Calu3 (cell line): ENCODE measurements around the gene ERN1. TPM values are rescaled to one million over a fixed set of nuclear protein-coding genes. Genes with fewer than 3 reads are reported as not detected.

Experiments used
- BruUV-seq: library from RNA; stranded (reverse); fragments of 400-500 nt; replicated peaks from 2 replicates; lab custom pipeline; 2021; lab: Mats Ljungman, UMichigan
- CTCF ChIA-PET: fragments of 300-600 bp; sonication (Branson Sonifier 250); formaldehyde crosslinking; loops from one replicate; lab custom pipeline; 2022; ENCODE audit warnings: antibody characterized with exemption; lab: Charles Lee
- DNase-seq: peaks from one replicate; pipeline ENCODE4 v3.0.0; 2022
- H3K27ac Mint-ChIP-seq: one replicate; pipeline ENCODE4 v1.8.0; 2022; ENCODE audit warnings: mixed read lengths; ENCODE audit not compliant: unreplicated experiment
- H3K27me3 Mint-ChIP-seq: one replicate; pipeline ENCODE4 v1.8.0; 2022; ENCODE audit warnings: mixed read lengths; ENCODE audit not compliant: unreplicated experiment
- H3K36me3 Mint-ChIP-seq: one replicate; pipeline ENCODE4 v1.8.0; 2022; ENCODE audit warnings: mild to moderate bottlenecking, moderate library complexity, mixed read lengths; ENCODE audit not compliant: insufficient read depth, unreplicated experiment
- H3K4me1 Mint-ChIP-seq: one replicate; pipeline ENCODE4 v1.8.0; 2022; ENCODE audit warnings: mild to moderate bottlenecking, low read depth, mixed read lengths; ENCODE audit not compliant: unreplicated experiment
- H3K4me3 Mint-ChIP-seq: one replicate; pipeline ENCODE4 v1.8.0; 2022; ENCODE audit warnings: mild to moderate bottlenecking, low read depth, moderate library complexity, mixed read lengths; ENCODE audit not compliant: unreplicated experiment
- H3K9me3 Mint-ChIP-seq: one replicate; pipeline ENCODE4 v1.8.0; 2022; ENCODE audit warnings: low read depth, mixed read lengths; ENCODE audit not compliant: unreplicated experiment
- CTCF ChIP-seq: fragments of 200-600 bp; IDR thresholded peaks from one replicate; pipeline ENCODE4 v1.8.0; 2022; ENCODE audit warnings: antibody characterized with exemption; ENCODE audit not compliant: unreplicated experiment
- intact Hi-C: fragments of 100-400 bp; cut with micrococcal nuclease; formaldehyde crosslinking; loops from one replicate; pipeline ENCODE4 v1.10.0; 2022; ENCODE audit not compliant: unreplicated experiment
- total RNA-seq: library from RNA; stranded (reverse); gene quantifications from 2 replicates; pipeline ENCODE4 v1.2.3, GENCODE V29; 2022

The ERN1 gene
- total RNA-seq, 1 experiment from 2014 or later: 16.5 TPM

- Mint-ChIP-seq H3K4me3 (no peak overlapping the region), H3K27me3 (no peaks in the 10 kb centered on the region), H3K36me3 (peaks cover 6% of the 10 kb centered on the region), H3K9me3 (no peaks in the 10 kb centered on the region), H3K27ac (no peak overlapping the region), H3K4me1 (peaks cover 33% of the 10 kb centered on the region)
- BruUV-seq: no TSS peak
- TF ChIP-seq CTCF: no peak
- CTCF ChIA-PET: no interaction called here
- no peak for DNase-seq
- intact Hi-C loops: no loop called here
Observed at GRCh38 chr17:64110379-64111152, 19.4 kb downstream of the ERN1 start.

- Mint-ChIP-seq H3K36me3 (peaks cover 6% of the 10 kb centered on the region), H3K27ac (no peak overlapping the region), H3K4me3 (no peak overlapping the region), H3K9me3 (no peaks in the 10 kb centered on the region), H3K4me1 (peaks cover 24% of the 10 kb centered on the region), H3K27me3 (no peaks in the 10 kb centered on the region)
- intact Hi-C loops: no loop called here
- CTCF ChIA-PET: no interaction called here
- DNase-seq: no peak
- no TSS peak for BruUV-seq
- no peak for TF ChIP-seq CTCF
Observed at GRCh38 chr17:64109400-64109799, 20.5 kb downstream of the ERN1 start.

GRCh38 chr17:64107500-64108236 lies 22.3 kb downstream of the ERN1 start:
- H3K4me1 Mint-ChIP-seq: peaks cover 24% of the 10 kb centered on the region
- CTCF ChIA-PET: no interaction called here
- no peak for DNase-seq
- no peaks in the 10 kb centered on the region for H3K9me3 Mint-ChIP-seq
- no peak overlapping the region for H3K27ac Mint-ChIP-seq
- peaks cover 6% of the 10 kb centered on the region for H3K36me3 Mint-ChIP-seq
- intact Hi-C loops: no loop called here
- no peak for TF ChIP-seq CTCF
- BruUV-seq: no TSS peak
- H3K4me3 Mint-ChIP-seq: no peak overlapping the region
- H3K27me3 Mint-ChIP-seq: no peaks in the 10 kb centered on the region

DNA sequence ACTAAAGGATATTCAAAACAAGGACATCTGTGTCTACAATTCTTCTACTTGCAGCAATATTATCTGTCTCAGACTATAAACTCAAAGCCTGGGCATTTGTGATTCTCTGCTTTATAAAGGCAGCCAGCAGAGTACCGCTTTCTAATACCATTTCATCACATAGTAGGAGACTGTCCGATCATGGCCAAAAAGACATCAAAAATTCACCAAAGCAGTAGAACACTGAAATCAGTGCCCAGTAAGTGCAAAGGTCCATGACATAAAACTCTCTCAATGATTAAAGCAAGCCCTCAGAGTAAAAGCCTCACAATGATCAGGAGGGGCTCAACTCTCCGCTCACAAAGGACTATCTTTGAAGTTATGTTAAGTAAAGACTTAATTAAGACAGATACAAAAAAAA lies 23.0 kb downstream of the ERN1 start:
- no peaks in the 10 kb centered on the region for H3K27me3 Mint-ChIP-seq
- DNase-seq: no peak
- peaks cover 24% of the 10 kb centered on the region for H3K4me1 Mint-ChIP-seq
- H3K27ac Mint-ChIP-seq: peak overlapping the region; percentile 31
- CTCF ChIA-PET: no interaction called here
- no TSS peak for BruUV-seq
- intact Hi-C loops: no loop called here
- H3K4me3 Mint-ChIP-seq: no peak overlapping the region
- peaks cover 2% of the 10 kb centered on the region for H3K36me3 Mint-ChIP-seq
- TF ChIP-seq CTCF: no peak
- no peaks in the 10 kb centered on the region for H3K9me3 Mint-ChIP-seq
